Ectodermal cell (in vitro differentiated cells): ENCODE data around the gene LARGE1.

Experiments
- H3K27ac ChIP-seq: 2 replicates; pipeline ENCODE4 v1.7.0; 2013; ENCODE audit warnings: mild to moderate bottlenecking, low read depth, low read length; ENCODE audit not compliant: insufficient read depth, poor library complexity, severe bottlenecking
- H3K27me3 ChIP-seq: 2 replicates; pipeline ENCODE4 v1.7.0; 2013; ENCODE audit warnings: mild to moderate bottlenecking, low read length; ENCODE audit not compliant: insufficient read depth, control insufficient read depth, poor library complexity, severe bottlenecking
- H3K36me3 ChIP-seq: one replicate; pipeline ENCODE4 v1.7.0; 2013; ENCODE audit warnings: low read length; ENCODE audit not compliant: control insufficient read depth, insufficient read depth
- H3K4me1 ChIP-seq: one replicate; pipeline ENCODE4 v1.7.0; 2013; ENCODE audit warnings: low read length; ENCODE audit not compliant: control insufficient read depth, insufficient read depth
- H3K4me3 ChIP-seq: 2 replicates; pipeline ENCODE4 v1.7.0; 2013; ENCODE audit warnings: low read depth, low read length, control low read depth; ENCODE audit not compliant: insufficient read depth
- H3K9me3 ChIP-seq: 2 replicates; pipeline ENCODE4 v1.7.0; 2013; ENCODE audit warnings: mild to moderate bottlenecking, low read length, moderate library complexity; ENCODE audit not compliant: control insufficient read depth
- WGBS, 2 experiments: methylation state at CpG; one replicate each; pipeline ENCODE4 v1.1.7; 2013; ENCODE audit warnings: missing lambda C conversion rate in 2 of 2; 5-methylcytosine and 5-hydroxymethylcytosine counted together

The LARGE1 gene

GRCh38 chr22:33889748-33890147, 30.5 kb downstream of the LARGE1 start:
- Histone ChIP-seq H3K4me1 (peaks cover 2% of the 10 kb centered on the region), H3K36me3 (no peaks in the 10 kb centered on the region), H3K27ac (no peak overlapping the region), H3K4me3 (no peak overlapping the region), H3K9me3 (no peaks in the 10 kb centered on the region), H3K27me3 (no peaks in the 10 kb centered on the region)
- 89% methylated on average over 5 of the region's 5 CpGs for WGBS, 2 experiments

GRCh38 chr22:33888821-33889220, 31.5 kb downstream of the LARGE1 start:
- Histone ChIP-seq H3K9me3 (no peaks in the 10 kb centered on the region), H3K4me3 (no peak overlapping the region), H3K4me1 (peaks cover 6% of the 10 kb centered on the region), H3K36me3 (no peaks in the 10 kb centered on the region), H3K27me3 (no peaks in the 10 kb centered on the region), H3K27ac (no peak overlapping the region)
- 85 to 91% methylated on average over 3 to 4 of the region's 4 CpGs for WGBS, 2 experiments

GRCh38 chr22:33887173-33887572, 33.1 kb downstream of the LARGE1 start:
- WGBS, 2 experiments, result 85% methylated on average over 13 of the region's 13 CpGs
- Histone ChIP-seq H3K36me3 (no peaks in the 10 kb centered on the region), H3K4me3 (no peak overlapping the region)

GRCh38 chr22:33886696-33887095, 33.6 kb downstream of the LARGE1 start:
- 90 to 94% methylated on average over 5 of the region's 5 CpGs for WGBS, 2 experiments
- Histone ChIP-seq H3K36me3 (no peaks in the 10 kb centered on the region), H3K27me3 (no peaks in the 10 kb centered on the region), H3K9me3 (no peaks in the 10 kb centered on the region), H3K4me1 (peaks cover 20% of the 10 kb centered on the region), H3K27ac (no peak overlapping the region), H3K4me3 (no peak overlapping the region)

More at GRCh38 chr22:33887173-33887572, 33.1 kb downstream of the LARGE1 start:
- no peaks in the 10 kb centered on the region for H3K27me3 ChIP-seq
- no peak overlapping the region for H3K27ac ChIP-seq
- no peaks in the 10 kb centered on the region for H3K9me3 ChIP-seq
- peaks cover 19% of the 10 kb centered on the region for H3K4me1 ChIP-seq

- Histone ChIP-seq H3K4me3 (no peak overlapping the region), H3K36me3 (no peaks in the 10 kb centered on the region), H3K9me3 (no peaks in the 10 kb centered on the region), H3K27ac (no peak overlapping the region), H3K27me3 (no peaks in the 10 kb centered on the region), H3K4me1 (peaks cover 20% of the 10 kb centered on the region)
- 95% methylated on average over 7 of the region's 7 CpGs for WGBS, 2 experiments
Measured at GRCh38 chr22:33884829-33885228, 35.4 kb downstream of the LARGE1 start.

- 92% methylated on average over 19 of the region's 19 CpGs for WGBS, 2 experiments
- H3K27ac ChIP-seq, result no peak overlapping the region
Measured at GRCh38 chr22:33883961-33884808, 36.1 kb downstream of the LARGE1 start.

GRCh38 chr22:33883561-33883960, 36.7 kb downstream of the LARGE1 start:
- H3K4me3 ChIP-seq, result no peak overlapping the region
- 79 to 86% methylated on average over 5 to 6 of the region's 6 CpGs for WGBS, 2 experiments
- H3K27ac ChIP-seq, result no peak overlapping the region
- H3K4me1 ChIP-seq, result peaks cover 20% of the 10 kb centered on the region
- H3K36me3 ChIP-seq, result no peaks in the 10 kb centered on the region
- H3K27me3 ChIP-seq, result no peaks in the 10 kb centered on the region
- H3K9me3 ChIP-seq, result no peaks in the 10 kb centered on the region

More at GRCh38 chr22:33883961-33884808, 36.1 kb downstream of the LARGE1 start:
- Histone ChIP-seq H3K27me3 (no peaks in the 10 kb centered on the region), H3K9me3 (no peaks in the 10 kb centered on the region), H3K4me1 (peaks cover 20% of the 10 kb centered on the region), H3K4me3 (no peak overlapping the region), H3K36me3 (no peaks in the 10 kb centered on the region)

- Histone ChIP-seq H3K27ac (no peak overlapping the region), H3K9me3 (no peaks in the 10 kb centered on the region), H3K4me1 (peaks cover 20% of the 10 kb centered on the region), H3K36me3 (no peaks in the 10 kb centered on the region), H3K27me3 (no peaks in the 10 kb centered on the region), H3K4me3 (no peak overlapping the region)
- WGBS, 2 experiments, result 94 to 95% methylated on average over 6 of the region's 6 CpGs
Measured at GRCh38 chr22:33882991-33883390, 37.3 kb downstream of the LARGE1 start.

- Histone ChIP-seq H3K4me3 (no peak overlapping the region), H3K27me3 (no peaks in the 10 kb centered on the region), H3K9me3 (no peaks in the 10 kb centered on the region), H3K36me3 (no peaks in the 10 kb centered on the region), H3K27ac (no peak overlapping the region), H3K4me1 (peaks cover 20% of the 10 kb centered on the region)
- WGBS, 2 experiments, result 93 to 95% methylated on average over 11 of the region's 11 CpGs
Measured at GRCh38 chr22:33880986-33881385, 39.3 kb downstream of the LARGE1 start.

GRCh38 chr22:33879796-33880195, 40.5 kb downstream of the LARGE1 start:
- no peaks in the 10 kb centered on the region for H3K9me3 ChIP-seq
- WGBS, 2 experiments, result 90 to 95% methylated on average over 4 of the region's 4 CpGs
- no peaks in the 10 kb centered on the region for H3K36me3 ChIP-seq
- H3K4me1 ChIP-seq, result peaks cover 25% of the 10 kb centered on the region
- H3K27ac ChIP-seq, result no peak overlapping the region
- H3K4me3 ChIP-seq, result no peak overlapping the region
- H3K27me3 ChIP-seq, result no peaks in the 10 kb centered on the region
